ENCODE measurements around the gene INTS6L.

GRCh38 chrX:135520022-135520552 lies 373 bp upstream of the INTS6L start:
- TF ChIP-seq, protein P1, sequence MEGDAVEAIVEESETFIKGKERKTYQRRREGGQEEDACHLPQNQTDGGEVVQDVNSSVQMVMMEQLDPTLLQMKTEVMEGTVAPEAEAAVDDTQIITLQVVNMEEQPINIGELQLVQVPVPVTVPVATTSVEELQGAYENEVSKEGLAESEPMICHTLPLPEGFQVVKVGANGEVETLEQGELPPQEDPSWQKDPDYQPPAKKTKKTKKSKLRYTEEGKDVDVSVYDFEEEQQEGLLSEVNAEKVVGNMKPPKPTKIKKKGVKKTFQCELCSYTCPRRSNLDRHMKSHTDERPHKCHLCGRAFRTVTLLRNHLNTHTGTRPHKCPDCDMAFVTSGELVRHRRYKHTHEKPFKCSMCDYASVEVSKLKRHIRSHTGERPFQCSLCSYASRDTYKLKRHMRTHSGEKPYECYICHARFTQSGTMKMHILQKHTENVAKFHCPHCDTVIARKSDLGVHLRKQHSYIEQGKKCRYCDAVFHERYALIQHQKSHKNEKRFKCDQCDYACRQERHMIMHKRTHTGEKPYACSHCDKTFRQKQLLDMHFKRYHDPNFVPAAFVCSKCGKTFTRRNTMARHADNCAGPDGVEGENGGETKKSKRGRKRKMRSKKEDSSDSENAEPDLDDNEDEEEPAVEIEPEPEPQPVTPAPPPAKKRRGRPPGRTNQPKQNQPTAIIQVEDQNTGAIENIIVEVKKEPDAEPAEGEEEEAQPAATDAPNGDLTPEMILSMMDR (IDR thresholded peaks at IDR 0.05) = no peak
- no peak for TF ChIP-seq POLR2A (IDR thresholded peaks at IDR 0.05)

Data from uterus (tissue), 2 donors.